Vagina (tissue), 2 donors: ENCODE data around the gene F2R.

ENCODE experiments used
- POLR2A ChIP-seq, 2 donors: fragments of 450-650 bp; IDR thresholded peaks; one replicate each; pipeline ENCODE4 v1.6.1; 2017; ENCODE audit warnings: antibody characterized with exemption in 2 of 2, mild to moderate bottlenecking in 2 of 2, moderate library complexity in 2 of 2
- TF ChIP-seq, protein P1 (sequence below), 3 experiments: fragments of 450-650 bp in 2 of 3; fragments of 200-600 bp in 1 of 3; sonication (generic) in 1 of 3; IDR thresholded peaks; one replicate each; pipeline ENCODE4 v1.5.1; 2017 to 2019; ENCODE audit warnings: antibody characterized with exemption in 3 of 3, mild to moderate bottlenecking in 2 of 3, moderate library complexity in 2 of 3

DNA sequence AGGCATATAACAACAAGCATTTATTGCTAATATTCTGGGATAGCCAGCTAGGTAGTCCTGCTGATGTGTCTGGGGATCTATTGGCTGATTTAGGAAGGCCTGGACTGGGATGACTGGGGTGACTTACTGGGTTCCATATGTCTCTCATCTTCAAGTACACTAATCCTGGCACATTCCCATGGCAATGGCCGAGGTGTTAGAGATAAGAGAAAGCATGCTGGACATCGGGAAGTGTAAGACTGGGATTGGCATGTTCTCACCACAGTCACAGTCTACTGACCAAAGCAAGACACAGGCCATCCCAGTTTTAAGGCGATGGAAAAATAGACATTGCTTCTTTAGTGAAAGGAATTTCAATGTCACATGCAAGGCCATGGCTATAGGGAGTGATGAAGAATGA lies 29.7 kb downstream of the F2R start:
- TF ChIP-seq, protein P1, sequence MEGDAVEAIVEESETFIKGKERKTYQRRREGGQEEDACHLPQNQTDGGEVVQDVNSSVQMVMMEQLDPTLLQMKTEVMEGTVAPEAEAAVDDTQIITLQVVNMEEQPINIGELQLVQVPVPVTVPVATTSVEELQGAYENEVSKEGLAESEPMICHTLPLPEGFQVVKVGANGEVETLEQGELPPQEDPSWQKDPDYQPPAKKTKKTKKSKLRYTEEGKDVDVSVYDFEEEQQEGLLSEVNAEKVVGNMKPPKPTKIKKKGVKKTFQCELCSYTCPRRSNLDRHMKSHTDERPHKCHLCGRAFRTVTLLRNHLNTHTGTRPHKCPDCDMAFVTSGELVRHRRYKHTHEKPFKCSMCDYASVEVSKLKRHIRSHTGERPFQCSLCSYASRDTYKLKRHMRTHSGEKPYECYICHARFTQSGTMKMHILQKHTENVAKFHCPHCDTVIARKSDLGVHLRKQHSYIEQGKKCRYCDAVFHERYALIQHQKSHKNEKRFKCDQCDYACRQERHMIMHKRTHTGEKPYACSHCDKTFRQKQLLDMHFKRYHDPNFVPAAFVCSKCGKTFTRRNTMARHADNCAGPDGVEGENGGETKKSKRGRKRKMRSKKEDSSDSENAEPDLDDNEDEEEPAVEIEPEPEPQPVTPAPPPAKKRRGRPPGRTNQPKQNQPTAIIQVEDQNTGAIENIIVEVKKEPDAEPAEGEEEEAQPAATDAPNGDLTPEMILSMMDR (IDR thresholded peaks at IDR 0.05), result no peak
- TF ChIP-seq POLR2A (IDR thresholded peaks at IDR 0.05), result no peak
